Hepatocyte (in vitro differentiated cells): ENCODE data around the gene ABHD2. TPM values are rescaled to one million over a fixed set of nuclear protein-coding genes. Genes with fewer than 3 reads are reported as not detected.

Source experiments
- DNase-seq: peaks from one replicate; pipeline ENCODE4 v3.0.0-alpha.2; 2016; ENCODE audit warnings: low spot score
- H2AFZ ChIP-seq: fragments of 200-600 bp; sonication (generic); 2 replicates; pipeline ENCODE4 v1.6.0; 2016; ENCODE audit warnings: antibody characterized with exemption, mild to moderate bottlenecking
- H3K27ac ChIP-seq: fragments of 200-600 bp; sonication (generic); 2 replicates; pipeline ENCODE4 v1.5.1; 2016; ENCODE audit warnings: mild to moderate bottlenecking
- H3K27me3 ChIP-seq: fragments of 200-600 bp; sonication (generic); 2 replicates; pipeline ENCODE4 v1.6.1; 2016
- H3K36me3 ChIP-seq: fragments of 200-600 bp; sonication (generic); replicated peaks from 2 replicates; pipeline ENCODE4 v1.5.1; 2016; ENCODE audit warnings: low read depth; ENCODE audit not compliant: insufficient read depth
- H3K4me1 ChIP-seq: fragments of 200-600 bp; sonication (generic); 2 replicates; pipeline ENCODE4 v1.5.1; 2016; ENCODE audit warnings: mild to moderate bottlenecking, moderate library complexity; ENCODE audit not compliant: insufficient read depth
- H3K4me2 ChIP-seq: fragments of 200-600 bp; sonication (generic); 2 replicates; pipeline ENCODE4 v1.6.0; 2016
- H3K4me3 ChIP-seq: fragments of 200-600 bp; sonication (generic); 2 replicates; pipeline ENCODE4 v1.5.1; 2016; ENCODE audit warnings: mild to moderate bottlenecking
- H3K79me2 ChIP-seq: fragments of 200-600 bp; sonication (generic); 2 replicates; pipeline ENCODE4 v1.6.0; 2017; ENCODE audit warnings: mild to moderate bottlenecking
- H3K9me2 ChIP-seq: fragments of 200-600 bp; sonication (generic); replicated peaks from 2 replicates; pipeline ENCODE4 v1.6.0; 2017; ENCODE audit warnings: mild to moderate bottlenecking; ENCODE audit not compliant: insufficient read depth
- H3K9me3 ChIP-seq: fragments of 200-600 bp; sonication (generic); 2 replicates; pipeline ENCODE4 v1.5.1; 2016; ENCODE audit warnings: low read depth, mild to moderate bottlenecking
- H4K20me1 ChIP-seq: fragments of 200-600 bp; sonication (generic); 2 replicates; pipeline ENCODE4 v1.6.0; 2016; ENCODE audit warnings: mild to moderate bottlenecking; ENCODE audit not compliant: insufficient read depth, poor library complexity, severe bottlenecking
- CTCF ChIP-seq: fragments of 200-600 bp; sonication (generic); IDR thresholded peaks from 2 replicates; pipeline ENCODE4 v1.5.1; 2016; ENCODE audit warnings: antibody characterized with exemption, mild to moderate bottlenecking; ENCODE audit not compliant: poor library complexity
- EZH2 ChIP-seq: fragments of 200-600 bp; sonication (generic); IDR thresholded peaks from 2 replicates; pipeline ENCODE4 v1.6.1; 2016; ENCODE audit warnings: antibody characterized with exemption, mild to moderate bottlenecking, borderline replicate concordance
- EZH2phosphoT487 ChIP-seq: fragments of 200-600 bp; sonication (generic); IDR thresholded peaks from one replicate; pipeline ENCODE4 v1.6.1; 2018; ENCODE audit warnings: antibody characterized with exemption, mild to moderate bottlenecking, low read depth, moderate library complexity; ENCODE audit not compliant: unreplicated experiment, severe bottlenecking
- WGBS: methylation state at CpG from one replicate; pipeline ENCODE4 v1.1.6; 2016; ENCODE audit warnings: low lambda C conversion rate; ENCODE audit errors: missing lambda C conversion rate; 5-methylcytosine and 5-hydroxymethylcytosine counted together
- polyA plus RNA-seq: library from polyadenylated mRNA; unstranded; fragments of >200 nt; fragmentation: Nextera tagmentation; extraction: Ambion mirVana; gene quantifications from 2 replicates; pipeline ENCODE4 v1.2.1, GENCODE V29; 2016
- total RNA-seq: library from RNA; depleted of rRNA; stranded (reverse); fragments of >200 nt; gene quantifications from 2 replicates; pipeline ENCODE4 v1.2.3, GENCODE V29; 2014

The ABHD2 gene
- total and polyA plus RNA-seq, 2 experiments from 2014 or later: 11.7 to 59.7 TPM

GRCh38 chr15:89187986-89188514 lies 99.8 kb downstream of the ABHD2 start:
- DNase-seq: no peak
- WGBS: 96% methylated on average over 8 of the region's 8 CpGs

GRCh38 chr15:89192136-89192535 lies 103.9 kb downstream of the ABHD2 start:
- no peaks in the 10 kb centered on the region for H3K9me2 ChIP-seq

More at GRCh38 chr15:89187986-89188514, 99.8 kb downstream of the ABHD2 start:
- H3K27ac ChIP-seq: no peak overlapping the region
- H3K4me1 ChIP-seq: no peaks in the 10 kb centered on the region
- no peaks in the 10 kb centered on the region for H3K27me3 ChIP-seq
- H3K9me2 ChIP-seq: no peaks in the 10 kb centered on the region
- TF ChIP-seq EZH2phosphoT487: no peak
- TF ChIP-seq CTCF: no peak
- no peak for TF ChIP-seq EZH2
- no peaks in the 10 kb centered on the region for H3K36me3 ChIP-seq
- no peak overlapping the region for H3K4me2 ChIP-seq
- no peaks in the 10 kb centered on the region for H3K9me3 ChIP-seq
- no peak overlapping the region for H3K4me3 ChIP-seq
- H4K20me1 ChIP-seq: no peaks in the 10 kb centered on the region
- H3K79me2 ChIP-seq: no peaks in the 10 kb centered on the region
- no peak overlapping the region for H2AFZ ChIP-seq

GRCh38 chr15:89192766-89193165 lies 104.5 kb downstream of the ABHD2 start:
- H3K4me1 ChIP-seq: no peaks in the 10 kb centered on the region
- no peaks in the 10 kb centered on the region for H3K27me3 ChIP-seq
- TF ChIP-seq EZH2 (no peak), EZH2phosphoT487 (no peak), CTCF (no peak)
- H3K27ac ChIP-seq: no peak overlapping the region
- H3K4me3 ChIP-seq: no peak overlapping the region
- no peaks in the 10 kb centered on the region for H4K20me1 ChIP-seq
- no peaks in the 10 kb centered on the region for H3K36me3 ChIP-seq
- DNase-seq: no peak
- H3K9me2 ChIP-seq: no peaks in the 10 kb centered on the region
- H3K9me3 ChIP-seq: no peaks in the 10 kb centered on the region
- H2AFZ ChIP-seq: no peak overlapping the region
- WGBS: 89% methylated on average over 3 of the region's 3 CpGs
- no peak overlapping the region for H3K4me2 ChIP-seq
- no peaks in the 10 kb centered on the region for H3K79me2 ChIP-seq

More at GRCh38 chr15:89192136-89192535, 103.9 kb downstream of the ABHD2 start:
- H3K79me2 ChIP-seq: no peaks in the 10 kb centered on the region
- H2AFZ ChIP-seq: no peak overlapping the region
- no peak overlapping the region for H3K4me2 ChIP-seq
- no peak overlapping the region for H3K4me3 ChIP-seq
- TF ChIP-seq EZH2phosphoT487 (no peak), CTCF (no peak), EZH2 (no peak)
- H3K27me3 ChIP-seq: no peaks in the 10 kb centered on the region
- no peak overlapping the region for H3K27ac ChIP-seq
- no peak for DNase-seq
- no peaks in the 10 kb centered on the region for H3K4me1 ChIP-seq
- 58% methylated on average over 2 of the region's 2 CpGs for WGBS
- H3K9me3 ChIP-seq: no peaks in the 10 kb centered on the region
- no peaks in the 10 kb centered on the region for H4K20me1 ChIP-seq
- no peaks in the 10 kb centered on the region for H3K36me3 ChIP-seq

- WGBS: 97% methylated on average over 4 of the region's 4 CpGs
- H3K27me3 ChIP-seq: no peaks in the 10 kb centered on the region
- no peaks in the 10 kb centered on the region for H4K20me1 ChIP-seq
- DNase-seq: no peak
- no peaks in the 10 kb centered on the region for H3K79me2 ChIP-seq
- no peak overlapping the region for H2AFZ ChIP-seq
- H3K4me2 ChIP-seq: no peak overlapping the region
- H3K9me3 ChIP-seq: no peaks in the 10 kb centered on the region
- no peak overlapping the region for H3K4me3 ChIP-seq
- H3K36me3 ChIP-seq: no peaks in the 10 kb centered on the region
- TF ChIP-seq EZH2phosphoT487 (no peak), CTCF (no peak), EZH2 (no peak)
- H3K27ac ChIP-seq: no peak overlapping the region
- H3K4me1 ChIP-seq: no peaks in the 10 kb centered on the region
- no peaks in the 10 kb centered on the region for H3K9me2 ChIP-seq
Measured at GRCh38 chr15:89194608-89195007, 106.4 kb downstream of the ABHD2 start.
